ENCODE measurements around the gene CASP4.
"Not testable (repeated sequence)": the region's sequence is repeated elsewhere in the genome, so short reads cannot be mapped to it uniquely, and the experiment has no call there.

Gene CASP4

GRCh38 chr11:104973616-104974015, 5.2 kb upstream of the CASP4 start:
- H3K4me3 ChIP-seq (ENCODE audit: low read length) = no peak overlapping the region
- DNase-seq (ENCODE audit: low read depth) = no peak
- TF ChIP-seq, protein P1, sequence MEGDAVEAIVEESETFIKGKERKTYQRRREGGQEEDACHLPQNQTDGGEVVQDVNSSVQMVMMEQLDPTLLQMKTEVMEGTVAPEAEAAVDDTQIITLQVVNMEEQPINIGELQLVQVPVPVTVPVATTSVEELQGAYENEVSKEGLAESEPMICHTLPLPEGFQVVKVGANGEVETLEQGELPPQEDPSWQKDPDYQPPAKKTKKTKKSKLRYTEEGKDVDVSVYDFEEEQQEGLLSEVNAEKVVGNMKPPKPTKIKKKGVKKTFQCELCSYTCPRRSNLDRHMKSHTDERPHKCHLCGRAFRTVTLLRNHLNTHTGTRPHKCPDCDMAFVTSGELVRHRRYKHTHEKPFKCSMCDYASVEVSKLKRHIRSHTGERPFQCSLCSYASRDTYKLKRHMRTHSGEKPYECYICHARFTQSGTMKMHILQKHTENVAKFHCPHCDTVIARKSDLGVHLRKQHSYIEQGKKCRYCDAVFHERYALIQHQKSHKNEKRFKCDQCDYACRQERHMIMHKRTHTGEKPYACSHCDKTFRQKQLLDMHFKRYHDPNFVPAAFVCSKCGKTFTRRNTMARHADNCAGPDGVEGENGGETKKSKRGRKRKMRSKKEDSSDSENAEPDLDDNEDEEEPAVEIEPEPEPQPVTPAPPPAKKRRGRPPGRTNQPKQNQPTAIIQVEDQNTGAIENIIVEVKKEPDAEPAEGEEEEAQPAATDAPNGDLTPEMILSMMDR (IDR thresholded peaks at IDR 0.05; ENCODE audit: insufficient read depth, low read depth, low read length, missing control alignments) = no peak

- not testable (repeated sequence) for DNase-seq (ENCODE audit: low read depth); H3K4me3 ChIP-seq (ENCODE audit: low read length)
These were observed 4.5 kb upstream of the CASP4 start for GRCh38 chr11:104972924-104973323.

- no peak overlapping the region for H3K4me3 ChIP-seq (ENCODE audit: low read length)
- no peak for DNase-seq (ENCODE audit: low read depth)
- TF ChIP-seq, protein P1 (IDR thresholded peaks at IDR 0.05; ENCODE audit: insufficient read depth, low read depth, low read length, missing control alignments) = no peak
These were observed 2.4 kb upstream of the CASP4 start for GRCh38 chr11:104970756-104971155.

DNA sequence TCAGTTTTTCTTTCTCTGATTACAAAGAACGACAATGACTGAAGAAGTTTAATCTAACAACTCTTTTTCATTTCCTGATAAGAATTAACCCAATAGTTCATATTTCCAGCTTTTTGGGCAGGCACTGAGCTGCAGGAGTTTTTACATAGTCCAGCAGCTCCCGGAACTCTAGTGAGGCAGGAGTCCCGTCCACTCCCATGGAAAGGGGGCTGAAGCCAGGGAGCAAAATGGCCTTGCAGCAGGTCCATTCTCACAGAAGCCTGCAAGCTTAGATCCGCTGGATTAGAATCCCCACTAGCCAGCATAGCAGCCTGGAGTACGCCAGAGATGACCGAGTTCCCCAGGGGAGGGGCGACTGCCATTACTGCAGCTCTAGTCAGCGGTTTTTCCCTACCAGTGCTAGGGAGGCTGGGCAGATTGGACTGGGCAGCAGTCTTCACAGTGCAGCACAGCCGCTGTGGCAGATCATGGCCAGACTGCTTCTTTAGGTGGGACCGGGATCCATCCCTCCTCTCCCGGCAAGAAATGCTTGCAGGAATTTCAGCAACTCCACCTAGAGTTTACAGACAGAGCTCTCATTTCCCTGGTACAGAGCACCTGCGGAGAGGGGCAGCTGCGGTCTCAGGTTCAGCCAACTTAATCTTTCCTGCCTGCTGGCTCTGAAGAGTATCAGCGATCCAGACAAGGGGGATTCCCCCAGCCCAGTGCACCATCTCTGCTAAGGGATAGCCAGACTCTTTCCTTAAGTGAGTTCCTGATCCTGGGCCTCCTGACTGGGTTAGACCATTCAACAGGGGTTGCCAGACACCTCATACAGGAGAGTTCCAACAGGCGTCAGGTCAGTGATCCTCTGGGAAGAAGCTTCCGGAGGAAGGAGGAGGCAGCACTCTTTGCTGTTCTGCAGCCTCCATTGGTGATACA, 742 bp upstream of the CASP4 start:
- TF ChIP-seq, protein P1 (IDR thresholded peaks at IDR 0.05; ENCODE audit: insufficient read depth, low read depth, low read length, missing control alignments) = no peak
- no peak for DNase-seq (ENCODE audit: low read depth)
- H3K4me3 ChIP-seq (ENCODE audit: low read length) = peak overlapping the region; percentile 85

DNA sequence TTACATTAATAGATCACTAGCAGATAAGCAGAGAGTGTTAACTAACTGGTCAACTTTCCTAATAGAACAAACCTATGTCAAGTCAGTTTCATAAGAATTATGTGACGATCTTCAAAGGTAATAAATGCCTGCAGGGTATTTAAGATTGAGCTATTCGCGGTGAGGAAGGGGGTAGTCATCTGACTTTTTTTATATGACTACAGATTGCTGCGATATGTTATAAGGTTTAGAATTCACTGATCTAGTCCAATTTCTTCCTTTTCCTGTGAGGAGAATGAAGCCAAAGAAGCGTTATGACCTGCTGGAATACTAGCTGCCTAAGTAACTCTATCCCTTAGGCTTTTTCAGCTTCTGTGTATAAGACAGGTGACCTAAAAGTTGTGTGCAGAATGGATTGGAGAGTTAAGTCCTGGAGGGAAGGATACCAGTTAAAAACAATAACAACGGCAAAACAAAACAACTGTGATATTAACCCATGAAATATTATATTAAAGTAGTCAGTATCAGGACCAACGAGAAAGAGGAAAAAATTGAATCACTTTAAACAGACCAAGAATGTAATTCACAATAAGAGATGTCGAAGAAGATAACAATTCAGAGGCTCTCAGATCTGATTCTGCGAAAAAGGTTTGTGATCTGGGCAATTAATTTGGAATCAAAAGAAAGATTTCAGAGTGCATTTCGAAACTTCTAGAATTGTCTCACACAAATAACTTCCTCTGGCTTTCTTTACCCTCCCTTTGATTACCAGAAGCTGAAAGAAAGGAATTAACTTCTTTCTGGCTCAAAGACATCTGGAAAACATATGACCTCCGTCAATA, 630 bp downstream of the CASP4 start:
- peak; percentile 58 for DNase-seq (ENCODE audit: low read depth)
- TF ChIP-seq, protein P1 (IDR thresholded peaks at IDR 0.05; ENCODE audit: insufficient read depth, low read depth, low read length, missing control alignments) = no peak
- peak overlapping the region; percentile 85 for H3K4me3 ChIP-seq (ENCODE audit: low read length)

DNA sequence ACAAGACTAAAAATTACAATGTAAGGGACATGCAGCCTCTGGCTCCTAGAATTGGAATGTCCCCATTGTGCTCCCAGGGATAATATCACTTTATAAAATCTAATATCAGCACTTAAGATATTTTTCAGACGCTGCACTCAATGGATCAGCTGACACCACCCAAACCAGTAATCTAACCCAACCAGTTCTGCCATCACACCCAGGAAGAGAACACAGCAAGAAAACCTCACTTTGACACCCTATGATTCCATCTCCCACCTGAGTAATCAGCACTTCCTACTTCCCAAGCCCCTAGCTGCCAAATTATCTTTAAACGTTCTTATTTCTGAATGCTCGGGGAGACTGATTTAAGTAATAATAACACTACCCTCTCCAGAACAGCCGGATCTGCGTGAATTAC, 2.6 kb downstream of the CASP4 start:
- TF ChIP-seq, protein P1 (IDR thresholded peaks at IDR 0.05; ENCODE audit: insufficient read depth, low read depth, low read length, missing control alignments) = no peak
- H3K4me3 ChIP-seq (ENCODE audit: low read length) = peak overlapping the region; percentile 85
- peak; percentile 75 for DNase-seq (ENCODE audit: low read depth)

DNA sequence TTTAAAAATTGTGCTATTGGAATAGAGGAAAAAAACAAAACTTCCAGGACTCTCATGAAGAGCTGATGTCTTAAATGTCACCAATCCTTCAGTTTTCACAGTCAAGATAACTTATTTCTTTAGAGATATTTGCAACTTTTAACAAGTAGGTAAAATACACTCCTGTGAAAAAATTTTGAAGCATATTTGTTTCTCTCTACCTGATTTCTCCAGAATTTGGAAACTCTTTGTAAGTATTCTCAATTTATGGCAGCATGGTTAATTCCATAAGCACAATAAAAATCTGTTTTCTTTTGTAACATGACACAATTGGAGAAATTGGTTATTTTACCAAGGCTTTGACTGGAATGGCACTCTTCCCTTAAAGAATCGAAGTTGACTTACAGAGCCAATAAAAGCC, 4.1 kb downstream of the CASP4 start:
- TF ChIP-seq, protein P1 (IDR thresholded peaks at IDR 0.05; ENCODE audit: insufficient read depth, low read depth, low read length, missing control alignments) = no peak
- no peak overlapping the region for H3K4me3 ChIP-seq (ENCODE audit: low read length)
- no peak for DNase-seq (ENCODE audit: low read depth)
